HG03175 (cell line): Measurements from ENCODE around the gene CRYGS.
"Not testable (repeated sequence)": the region's sequence is repeated elsewhere in the genome, so short reads cannot be mapped to it uniquely, and the experiment has no call there.

ENCODE experiments used
- ATAC-seq: cut with Tn5 transposase; IDR thresholded peaks from one replicate; pipeline ENCODE4 v1.9.1; 2021; ENCODE audit warnings: mild to moderate bottlenecking, moderate library complexity; ENCODE audit not compliant: unreplicated experiment

The CRYGS gene

GRCh38 chr3:186564586-186564985, 20.4 kb upstream of the CRYGS start:
- ATAC-seq = no peak

GRCh38 chr3:186552408-186553031, 8.3 kb upstream of the CRYGS start:
- no peak for ATAC-seq

GRCh38 chr3:186551387-186551786, 7.2 kb upstream of the CRYGS start:
- ATAC-seq = no peak

GRCh38 chr3:186549497-186549896, 5.3 kb upstream of the CRYGS start:
- ATAC-seq = no peak

GRCh38 chr3:186540835-186541226, 3.3 kb downstream of the CRYGS start:
- ATAC-seq = peak; percentile 5

- ATAC-seq = peak; percentile 72
Observed at GRCh38 chr3:186540221-186540834, 3.9 kb downstream of the CRYGS start.

- no peak for ATAC-seq
Observed at GRCh38 chr3:186538779-186539178, 5.4 kb downstream of the CRYGS start.

- no peak for ATAC-seq
Observed at GRCh38 chr3:186536883-186537844, 7.0 kb downstream of the CRYGS start.

GRCh38 chr3:186534113-186534669, 10.0 kb downstream of the CRYGS start:
- peak; percentile 84 for ATAC-seq

- peak; percentile 63 for ATAC-seq
Observed at GRCh38 chr3:186532598-186533072, 11.5 kb downstream of the CRYGS start.

- not testable (repeated sequence) for ATAC-seq
Observed at GRCh38 chr3:186531694-186532093, 12.5 kb downstream of the CRYGS start.

- ATAC-seq = no peak
Observed at GRCh38 chr3:186530415-186530814, 13.8 kb downstream of the CRYGS start.

- ATAC-seq = no peak
Observed at GRCh38 chr3:186529201-186529999, 14.8 kb downstream of the CRYGS start.

GRCh38 chr3:186526256-186526606, 17.9 kb downstream of the CRYGS start:
- peak; percentile 43 for ATAC-seq

GRCh38 chr3:186525369-186526255, 18.6 kb downstream of the CRYGS start:
- peak; percentile 8 for ATAC-seq

- no peak for ATAC-seq
Observed at GRCh38 chr3:186524616-186525015, 19.6 kb downstream of the CRYGS start.

GRCh38 chr3:186523434-186523833, 20.7 kb downstream of the CRYGS start:
- ATAC-seq = no peak

- no peak for ATAC-seq
Observed at GRCh38 chr3:186523022-186523421, 21.2 kb downstream of the CRYGS start.
